Measurements from ENCODE around the gene PIM2.
"Not testable (repeated sequence)": the region's sequence is repeated elsewhere in the genome, so short reads cannot be mapped to it uniquely, and the experiment has no call there.

The PIM2 gene

GRCh38 chrX:48890934-48891401 lies 27.9 kb downstream of the PIM2 start:
- no peak for TF ChIP-seq EZH2phosphoT487 (IDR thresholded peaks at IDR 0.05; ENCODE audit: borderline replicate concordance)
- TF ChIP-seq, protein P1, sequence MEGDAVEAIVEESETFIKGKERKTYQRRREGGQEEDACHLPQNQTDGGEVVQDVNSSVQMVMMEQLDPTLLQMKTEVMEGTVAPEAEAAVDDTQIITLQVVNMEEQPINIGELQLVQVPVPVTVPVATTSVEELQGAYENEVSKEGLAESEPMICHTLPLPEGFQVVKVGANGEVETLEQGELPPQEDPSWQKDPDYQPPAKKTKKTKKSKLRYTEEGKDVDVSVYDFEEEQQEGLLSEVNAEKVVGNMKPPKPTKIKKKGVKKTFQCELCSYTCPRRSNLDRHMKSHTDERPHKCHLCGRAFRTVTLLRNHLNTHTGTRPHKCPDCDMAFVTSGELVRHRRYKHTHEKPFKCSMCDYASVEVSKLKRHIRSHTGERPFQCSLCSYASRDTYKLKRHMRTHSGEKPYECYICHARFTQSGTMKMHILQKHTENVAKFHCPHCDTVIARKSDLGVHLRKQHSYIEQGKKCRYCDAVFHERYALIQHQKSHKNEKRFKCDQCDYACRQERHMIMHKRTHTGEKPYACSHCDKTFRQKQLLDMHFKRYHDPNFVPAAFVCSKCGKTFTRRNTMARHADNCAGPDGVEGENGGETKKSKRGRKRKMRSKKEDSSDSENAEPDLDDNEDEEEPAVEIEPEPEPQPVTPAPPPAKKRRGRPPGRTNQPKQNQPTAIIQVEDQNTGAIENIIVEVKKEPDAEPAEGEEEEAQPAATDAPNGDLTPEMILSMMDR (conservative IDR thresholded peaks at IDR 0.05; ENCODE audit: low read length) = no peak
- H3K9ac ChIP-seq (ENCODE audit: low read depth, low read length, poor library complexity, severe bottlenecking) = no peak overlapping the region
- H3K9me3 ChIP-seq (ENCODE audit: insufficient read depth, low read depth, low read length) = no peaks in the 10 kb centered on the region
- peaks cover 15% of the 10 kb centered on the region; the same call in 1 of the 2 replicates for H3K79me2 ChIP-seq (ENCODE audit: insufficient read depth, low read length)
- no peaks in the 10 kb centered on the region for H3F3A ChIP-seq (ENCODE audit: low read depth)
- peak overlapping the region; percentile 76 for H3K4me2 ChIP-seq (ENCODE audit: low read depth, low read length, poor library complexity, severe bottlenecking)
- no peaks in the 10 kb centered on the region for H3K4me1 ChIP-seq (ENCODE audit: insufficient read depth, low read length, poor library complexity, severe bottlenecking)
- H2AFZ ChIP-seq (ENCODE audit: low read length) = no peak overlapping the region
- no peaks in the 10 kb centered on the region for H3K9me2 ChIP-seq (replicated peaks; ENCODE audit: low read depth, low read length)
- no peaks in the 10 kb centered on the region for H3K36me3 ChIP-seq (ENCODE audit: insufficient read depth, low read length)
- H3K27me3 ChIP-seq (ENCODE audit: insufficient read depth, low read length, poor library complexity, severe bottlenecking) = no peaks in the 10 kb centered on the region
- peak overlapping the region; percentile 67 for H3K4me3 ChIP-seq (ENCODE audit: low read length, poor library complexity, severe bottlenecking)
- peaks cover 5% of the 10 kb centered on the region for H4K20me1 ChIP-seq (ENCODE audit: insufficient read depth, low read length, poor library complexity, severe bottlenecking)

- H3F3A ChIP-seq (ENCODE audit: low read depth) = no peaks in the 10 kb centered on the region
- TF ChIP-seq EZH2phosphoT487 (IDR thresholded peaks at IDR 0.05; ENCODE audit: borderline replicate concordance) = no peak
- TF ChIP-seq, protein P1 (conservative IDR thresholded peaks at IDR 0.05; ENCODE audit: low read length) = no peak
- H3K4me3 ChIP-seq (ENCODE audit: low read length, poor library complexity, severe bottlenecking) = no peak overlapping the region
- H3K4me1 ChIP-seq (ENCODE audit: insufficient read depth, low read length, poor library complexity, severe bottlenecking) = no peaks in the 10 kb centered on the region
- peaks cover 4% of the 10 kb centered on the region for H4K20me1 ChIP-seq (ENCODE audit: insufficient read depth, low read length, poor library complexity, severe bottlenecking)
- H3K9me2 ChIP-seq (replicated peaks; ENCODE audit: low read depth, low read length) = no peaks in the 10 kb centered on the region
- H3K27me3 ChIP-seq (ENCODE audit: insufficient read depth, low read length, poor library complexity, severe bottlenecking) = no peaks in the 10 kb centered on the region
- H3K79me2 ChIP-seq (ENCODE audit: insufficient read depth, low read length) = peaks cover 10% of the 10 kb centered on the region; the same call in 1 of the 2 replicates
- H3K9ac ChIP-seq (ENCODE audit: low read depth, low read length, poor library complexity, severe bottlenecking) = no peak overlapping the region
- no peaks in the 10 kb centered on the region for H3K36me3 ChIP-seq (ENCODE audit: insufficient read depth, low read length)
- H3K9me3 ChIP-seq (ENCODE audit: insufficient read depth, low read depth, low read length) = no peaks in the 10 kb centered on the region
- no peak overlapping the region for H2AFZ ChIP-seq (ENCODE audit: low read length)
- no peak overlapping the region for H3K4me2 ChIP-seq (ENCODE audit: low read depth, low read length, poor library complexity, severe bottlenecking)
Measured at GRCh38 chrX:48890296-48890925, 28.4 kb downstream of the PIM2 start.

DNA sequence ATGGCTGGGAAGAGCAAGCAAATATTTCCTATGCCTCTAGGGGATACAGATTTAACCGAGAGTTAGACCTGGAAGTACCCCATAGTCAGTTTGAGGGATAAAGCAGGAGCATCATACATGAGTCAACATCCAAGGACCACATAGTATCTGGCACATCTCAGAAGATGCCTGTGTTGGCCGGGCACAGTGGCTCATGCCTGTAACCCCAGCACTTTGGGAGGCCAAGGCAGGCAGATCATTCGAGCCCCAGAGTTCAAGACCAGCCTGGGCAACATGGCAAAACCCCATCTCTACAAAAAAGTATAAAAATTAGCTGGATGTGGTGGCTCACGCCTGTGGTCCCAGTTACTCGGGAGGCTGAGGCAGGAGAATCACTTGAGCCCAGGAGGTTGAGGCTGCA lies 32.2 kb downstream of the PIM2 start:
- H3K27me3 ChIP-seq (ENCODE audit: insufficient read depth, low read length, poor library complexity, severe bottlenecking); H3K9me3 ChIP-seq (ENCODE audit: insufficient read depth, low read depth, low read length); H3K9me2 ChIP-seq (replicated peaks; ENCODE audit: low read depth, low read length); H3K4me1 ChIP-seq (ENCODE audit: insufficient read depth, low read length, poor library complexity, severe bottlenecking); H3K4me3 ChIP-seq (ENCODE audit: low read length, poor library complexity, severe bottlenecking); H3K79me2 ChIP-seq (ENCODE audit: insufficient read depth, low read length); H4K20me1 ChIP-seq (ENCODE audit: insufficient read depth, low read length, poor library complexity, severe bottlenecking); H3F3A ChIP-seq (ENCODE audit: low read depth); H3K36me3 ChIP-seq (ENCODE audit: insufficient read depth, low read length); H3K9ac ChIP-seq (ENCODE audit: low read depth, low read length, poor library complexity, severe bottlenecking); H3K4me2 ChIP-seq (ENCODE audit: low read depth, low read length, poor library complexity, severe bottlenecking); H2AFZ ChIP-seq (ENCODE audit: low read length): not testable (repeated sequence)

DNA sequence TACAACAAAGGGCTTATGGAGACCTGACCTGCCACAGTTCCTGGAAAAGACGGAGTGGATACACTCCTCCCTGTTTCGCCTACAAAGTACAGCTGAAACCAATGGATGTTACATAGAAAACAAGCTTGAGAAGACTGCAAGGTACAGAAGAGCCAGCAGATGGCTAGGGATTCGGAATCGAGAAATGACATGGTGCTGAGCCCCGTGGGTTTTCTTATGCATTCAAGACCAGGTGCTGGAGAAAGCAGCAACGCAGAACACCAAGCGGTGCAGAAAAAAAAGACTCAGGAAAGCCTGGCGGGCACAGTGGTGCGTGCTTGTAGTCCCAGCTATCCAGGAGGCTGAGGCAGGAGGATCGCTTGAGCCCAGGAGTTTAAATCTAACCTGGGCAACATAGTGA lies 35.1 kb downstream of the PIM2 start:
- Histone ChIP-seq H3K36me3 (ENCODE audit: insufficient read depth, low read length) (no peaks in the 10 kb centered on the region), H3K79me2 (ENCODE audit: insufficient read depth, low read length) (no peaks in the 10 kb centered on the region), H2AFZ (ENCODE audit: low read length) (no peak overlapping the region), H3K4me2 (ENCODE audit: low read depth, low read length, poor library complexity, severe bottlenecking) (no peak overlapping the region), H3F3A (ENCODE audit: low read depth) (no peaks in the 10 kb centered on the region), H3K9ac (ENCODE audit: low read depth, low read length, poor library complexity, severe bottlenecking) (no peak overlapping the region), H3K4me1 (ENCODE audit: insufficient read depth, low read length, poor library complexity, severe bottlenecking) (no peaks in the 10 kb centered on the region), H3K9me2 (replicated peaks; ENCODE audit: low read depth, low read length) (no peaks in the 10 kb centered on the region), H3K27me3 (ENCODE audit: insufficient read depth, low read length, poor library complexity, severe bottlenecking) (no peaks in the 10 kb centered on the region), H3K9me3 (ENCODE audit: insufficient read depth, low read depth, low read length) (no peaks in the 10 kb centered on the region), H3K4me3 (ENCODE audit: low read length, poor library complexity, severe bottlenecking) (no peak overlapping the region), H4K20me1 (ENCODE audit: insufficient read depth, low read length, poor library complexity, severe bottlenecking) (no peaks in the 10 kb centered on the region)
- no peak for TF ChIP-seq EZH2phosphoT487 (IDR thresholded peaks at IDR 0.05; ENCODE audit: borderline replicate concordance)
- TF ChIP-seq, protein P1 (conservative IDR thresholded peaks at IDR 0.05; ENCODE audit: low read length) = no peak

DNA sequence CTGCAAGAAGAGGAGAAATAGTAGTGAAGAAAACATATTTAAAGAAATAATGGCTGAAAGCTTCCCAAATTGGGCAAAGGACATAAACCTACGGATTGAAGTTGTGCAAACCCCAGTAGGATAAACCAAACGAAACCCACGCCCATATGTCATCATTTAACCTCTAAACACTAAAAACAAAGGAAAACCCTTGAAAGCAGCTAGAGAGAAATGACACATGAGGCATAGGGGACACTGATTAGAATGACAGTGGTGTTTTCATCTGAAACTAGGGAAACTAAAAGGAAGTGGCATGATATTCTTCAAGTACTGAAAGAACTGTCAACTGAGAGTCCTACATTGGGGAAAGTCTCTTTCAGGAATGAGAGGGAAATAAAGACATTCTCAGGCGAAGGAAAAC lies 41.9 kb downstream of the PIM2 start:
- not testable (repeated sequence) for H3K9ac ChIP-seq (ENCODE audit: low read depth, low read length, poor library complexity, severe bottlenecking); H3F3A ChIP-seq (ENCODE audit: low read depth); H3K9me2 ChIP-seq (replicated peaks; ENCODE audit: low read depth, low read length); H3K4me1 ChIP-seq (ENCODE audit: insufficient read depth, low read length, poor library complexity, severe bottlenecking); H4K20me1 ChIP-seq (ENCODE audit: insufficient read depth, low read length, poor library complexity, severe bottlenecking); H3K4me2 ChIP-seq (ENCODE audit: low read depth, low read length, poor library complexity, severe bottlenecking); H3K79me2 ChIP-seq (ENCODE audit: insufficient read depth, low read length); H3K9me3 ChIP-seq (ENCODE audit: insufficient read depth, low read depth, low read length); H3K27me3 ChIP-seq (ENCODE audit: insufficient read depth, low read length, poor library complexity, severe bottlenecking); H3K4me3 ChIP-seq (ENCODE audit: low read length, poor library complexity, severe bottlenecking); H2AFZ ChIP-seq (ENCODE audit: low read length); H3K36me3 ChIP-seq (ENCODE audit: insufficient read depth, low read length)
